HCT116 (cell line): ENCODE results near the gene LUM. TPM values are rescaled to one million over a fixed set of nuclear protein-coding genes. Genes with fewer than 3 reads are reported as not detected.

ENCODE experiments used
- ATAC-seq: fragments of 200-7000 bp; cut with Tn5 transposase; 2 replicates; pipeline ENCODE4 v1.9.1; 2020; ENCODE audit warnings: mild to moderate bottlenecking, moderate library complexity
- BruUV-seq: library from RNA; stranded (reverse); fragments of 400-500 nt; replicated peaks from 2 replicates; lab custom pipeline; 2021; lab: Mats Ljungman, UMichigan
- CTCF ChIA-PET: fragments of 300-600 bp; sonication (Branson Sonifier 250); formaldehyde crosslinking; loops from one replicate; lab custom pipeline; 2021; ENCODE audit warnings: antibody characterized with exemption; lab: Charles Lee
- POLR2A ChIA-PET: fragments of 300-600, 350-600 bp; sonication (Branson Sonifier 250); formaldehyde crosslinking; loops from one replicate; lab custom pipeline; 2021; ENCODE audit warnings: antibody characterized with exemption; lab: Charles Lee
- RAD21 ChIA-PET, 2 experiments: fragments of 300-600 bp; sonication (Branson Sonifier 250); formaldehyde crosslinking; loops; one replicate each; lab custom pipeline; 2023; ENCODE audit warnings: low total read pairs in 2 of 2; ENCODE audit not compliant: uncharacterized antibody in 2 of 2, unreplicated experiment in 2 of 2, low non-redundant PET in 1 of 2; lab: Charles Lee
- DNase-seq: peaks from one replicate; pipeline ENCODE4 v3.0.0-alpha.2; 2010; ENCODE audit warnings: low read depth, low spot score
- H2AFZ ChIP-seq: fragments of 200-600 bp; shearing (Covaris generic), sonication (generic); 2 replicates; pipeline ENCODE4 v1.6.1; 2017; ENCODE audit warnings: low read depth, mixed run types, mixed read lengths, antibody characterized with exemption, low read length; ENCODE audit not compliant: poor library complexity, severe bottlenecking
- H3K27ac ChIP-seq: 2 replicates; pipeline ENCODE4 v1.5.1; 2012; ENCODE audit warnings: low read depth, low read length
- H3K27me3 ChIP-seq: fragments of 200-600 bp; sonication (generic); 2 replicates; pipeline ENCODE4 v1.6.1; 2016; ENCODE audit warnings: mixed run types, low read length, mixed read lengths; ENCODE audit not compliant: insufficient read depth
- H3K36me3 ChIP-seq, 2 experiments: fragments of 200-500 bp in 1 of 2; fragments of 200-600 bp in 1 of 2; sonication (Bioruptor generic) in 1 of 2; sonication (generic) in 1 of 2; 2 replicates each; pipeline versions ENCODE4 v1.5.1 to v1.6.1; 2014 to 2016; ENCODE audit warnings: low read length in 2 of 2, inconsistent platforms in 1 of 2, mixed read lengths in 1 of 2, mixed run types in 1 of 2; ENCODE audit not compliant: insufficient read depth in 2 of 2, control insufficient read depth in 1 of 2
- H3K4me1 ChIP-seq, 2 experiments: fragments of 200-600 bp in 1 of 2; sonication (generic) in 1 of 2; 2 replicates each; pipeline versions ENCODE4 v1.5.1 to v1.6.1; 2012 to 2017; ENCODE audit warnings: low read length in 2 of 2, inconsistent platforms in 1 of 2, mild to moderate bottlenecking in 1 of 2, mixed read lengths in 1 of 2, mixed run types in 1 of 2, moderate library complexity in 1 of 2; ENCODE audit not compliant: insufficient read depth in 2 of 2, control insufficient read depth in 1 of 2
- H3K4me2 ChIP-seq: fragments of 200-600 bp; sonication (generic); 2 replicates; pipeline ENCODE4 v1.6.1; 2017; ENCODE audit warnings: mixed run types, low read length, mixed read lengths
- H3K4me3 ChIP-seq, 2 experiments: fragments of 200-600 bp in 1 of 2; sonication (generic) in 1 of 2; replicated peaks in 1 of 2; 2 replicates each; pipeline ENCODE4 v1.5.1; 2011 to 2016; ENCODE audit warnings: low read length in 2 of 2, control low read depth in 1 of 2, low read depth in 1 of 2, mild to moderate bottlenecking in 1 of 2, mixed read lengths in 1 of 2, mixed run types in 1 of 2
- H3K79me2 ChIP-seq: fragments of 200-600 bp; sonication (generic); 2 replicates; pipeline ENCODE4 v1.6.1; 2017; ENCODE audit warnings: mild to moderate bottlenecking, mixed run types, low read length, moderate library complexity, mixed read lengths; ENCODE audit not compliant: insufficient read depth
- H3K9ac ChIP-seq: fragments of 200-600 bp; sonication (generic); 2 replicates; pipeline ENCODE4 v1.6.1; 2016; ENCODE audit warnings: low read length, mixed read lengths
- H3K9me2 ChIP-seq: fragments of 200-600 bp; sonication (generic), shearing (Covaris generic); 2 replicates; pipeline ENCODE4 v1.6.1; 2017; ENCODE audit warnings: mixed run types, mild to moderate bottlenecking, moderate library complexity; ENCODE audit not compliant: insufficient read depth
- H3K9me3 ChIP-seq, 2 experiments: fragments of 200-500 bp in 1 of 2; fragments of 200-600 bp in 1 of 2; sonication (Bioruptor generic) in 1 of 2; sonication (generic) in 1 of 2; 2 replicates each; pipeline ENCODE4 v1.6.1; 2014 to 2017; ENCODE audit warnings: low read length in 2 of 2, mixed read lengths in 2 of 2, inconsistent platforms in 1 of 2, low read depth in 1 of 2, mild to moderate bottlenecking in 1 of 2, mixed run types in 1 of 2, moderate library complexity in 1 of 2; ENCODE audit not compliant: control insufficient read depth in 1 of 2, insufficient read depth in 1 of 2
- H4K20me1 ChIP-seq: fragments of 200-600 bp; sonication (generic), shearing (Covaris generic); 2 replicates; pipeline ENCODE4 v1.6.1; 2017; ENCODE audit warnings: mixed run types, mild to moderate bottlenecking, moderate library complexity; ENCODE audit not compliant: insufficient read depth
- ATF3 ChIP-seq: IDR thresholded peaks from 2 replicates; pipeline ENCODE4 v1.6.1; 2012
- CTCF ChIP-seq, 3 experiments: fragments of 200-600 bp in 1 of 3; sonication (generic) in 1 of 3; IDR thresholded peaks in 2 of 3; conservative IDR thresholded peaks in 1 of 3; 2 replicates each; pipeline ENCODE4 v1.5.1; 2012 to 2017; ENCODE audit warnings: low read depth in 2 of 3, low read length in 2 of 3, antibody characterized with exemption in 1 of 3, borderline replicate concordance in 1 of 3, control low read depth in 1 of 3, mild to moderate bottlenecking in 1 of 3, mixed read lengths in 1 of 3, mixed run types in 1 of 3, moderate library complexity in 1 of 3; ENCODE audit not compliant: insufficient read depth in 1 of 3
- ELF1 ChIP-seq: IDR thresholded peaks from 2 replicates; pipeline ENCODE4 v1.6.1; 2012; ENCODE audit warnings: low read depth, borderline replicate concordance
- EZH2 ChIP-seq: fragments of 200-600 bp; sonication (generic); IDR thresholded peaks from 2 replicates; pipeline ENCODE4 v1.6.1; 2017; ENCODE audit warnings: antibody characterized with exemption, mixed run types
- FOSL1 ChIP-seq: IDR thresholded peaks from 2 replicates; pipeline ENCODE4 v1.6.1; 2012; ENCODE audit warnings: low read depth
- JUND ChIP-seq: IDR thresholded peaks from 2 replicates; pipeline ENCODE4 v1.6.1; 2012
- POLR2A ChIP-seq: IDR thresholded peaks from 2 replicates; pipeline ENCODE4 v1.7.0; 2011; ENCODE audit warnings: borderline replicate concordance; ENCODE audit not compliant: insufficient read depth, insufficient read length; ENCODE audit errors: extremely low read depth
- POLR2AphosphoS5 ChIP-seq: IDR thresholded peaks from 2 replicates; pipeline ENCODE4 v1.6.1; 2011; ENCODE audit warnings: mild to moderate bottlenecking, low read depth, low read length, moderate library complexity
- RAD21 ChIP-seq: IDR thresholded peaks from 2 replicates; pipeline ENCODE4 v1.6.1; 2012; ENCODE audit warnings: low read depth, mild to moderate bottlenecking
- SIN3A ChIP-seq: IDR thresholded peaks from 2 replicates; pipeline ENCODE4 v1.6.1; 2012; ENCODE audit warnings: low read depth
- YY1 ChIP-seq: IDR thresholded peaks from 2 replicates; pipeline ENCODE4 v1.6.1; 2011; ENCODE audit warnings: low read length, low read depth, moderate library complexity, mild to moderate bottlenecking; ENCODE audit not compliant: insufficient replicate concordance; ENCODE audit errors: extremely low read depth
- intact Hi-C: fragments of 100-400 bp; cut with micrococcal nuclease; formaldehyde crosslinking; loops from 2 replicates; pipeline ENCODE4 v1.10.0; 2022
- total RNA-seq: library from RNA; stranded (reverse); gene quantifications from one replicate; pipeline ENCODE4 v1.2.1, GENCODE V29; 2021; ENCODE audit not compliant: unreplicated experiment

The LUM gene
- total RNA-seq, 1 experiment from 2014 or later, result 0.69 TPM

GRCh38 chr12:91109148-91109564 is 2.1 kb downstream of the LUM start:
- Histone ChIP-seq H3K9me3 (no peaks in the 10 kb centered on the region), H2AFZ (peak overlapping the region; percentile 98), H3K9ac (no peak overlapping the region), H3K79me2 (no peaks in the 10 kb centered on the region), H3K9me2 (no peaks in the 10 kb centered on the region), H3K36me3 (no peaks in the 10 kb centered on the region), H3K27me3 (no peaks in the 10 kb centered on the region), H3K4me2 (0 out of 2 replicates have a peak overlapping the region, but pooled peaks have one; percentile 24), H4K20me1 (no peaks in the 10 kb centered on the region), H3K27ac (no peak overlapping the region), H3K4me1 (no peaks in the 10 kb centered on the region), H3K4me3 (no peak overlapping the region)
- CTCF ChIA-PET, result interaction anchor here (0.7 to 1.7 kb wide), 10 partner anchors 9 to 246 kb away, joined by 3 to 12 read pairs (median 3); no protein-coding TSS in a partner anchor
- DNase-seq (peak; percentile 27), ATAC-seq (peak; percentile 93)
- POLR2A ChIA-PET, result no interaction called here
- TF ChIP-seq RAD21 (peak; percentile 53), CTCF (IDR thresholded peaks at IDR 0.05 in 2 of 3, conservative IDR thresholded peaks at IDR 0.05 in 1 of 3; ENCODE audit: borderline replicate concordance in 1 of 3, insufficient read depth in 1 of 3, low read depth in 2 of 3, low read length in 2 of 3) (peak; percentile 44 to 81 (median 67); a peak in 5 of 6 replicates), YY1 (no peak), ELF1 (no peak)
- RAD21 ChIA-PET, result no interaction called here
- no TSS peak for BruUV-seq
- intact Hi-C loops, result loop anchor here (2.0 to 10.0 kb wide), 2 partner anchors 130 to 216 kb away; no protein-coding TSS in a partner anchor

- ChIA-PET POLR2A (no interaction called here), CTCF (interaction anchor here (0.7 to 1.7 kb wide), 12 partner anchors 9 to 247 kb away, joined by 3 to 12 read pairs (median 3); no protein-coding TSS in a partner anchor), RAD21 (no interaction called here)
- Histone ChIP-seq H3K36me3 (no peaks in the 10 kb centered on the region), H3K4me3 (no peak overlapping the region), H3K27me3 (no peaks in the 10 kb centered on the region), H2AFZ (peak overlapping the region; percentile 98), H4K20me1 (no peaks in the 10 kb centered on the region), H3K9ac (no peak overlapping the region), H3K4me1 (no peaks in the 10 kb centered on the region), H3K79me2 (no peaks in the 10 kb centered on the region), H3K9me2 (no peaks in the 10 kb centered on the region), H3K27ac (no peak overlapping the region), H3K9me3 (no peaks in the 10 kb centered on the region), H3K4me2 (no peak overlapping the region)
- ATAC-seq, result no peak
- DNase-seq, result no peak
- BruUV-seq, result no TSS peak
- intact Hi-C loops, result loop anchor here (2.0 to 10.0 kb wide), 2 partner anchors 129 to 217 kb away; no protein-coding TSS in a partner anchor
- no peak for TF ChIP-seq SIN3A
- TF ChIP-seq EZH2, result no peak
- TF ChIP-seq YY1, result no peak
- no peak for TF ChIP-seq CTCF (IDR thresholded peaks at IDR 0.05 in 2 of 3, conservative IDR thresholded peaks at IDR 0.05 in 1 of 3; ENCODE audit: borderline replicate concordance in 1 of 3, insufficient read depth in 1 of 3, low read depth in 2 of 3, low read length in 2 of 3)
- TF ChIP-seq RAD21, result no peak
- TF ChIP-seq POLR2A, result no peak
- no peak for TF ChIP-seq ATF3
- TF ChIP-seq FOSL1, result no peak
- TF ChIP-seq POLR2AphosphoS5, result no peak
- TF ChIP-seq JUND, result no peak
These were observed 3.0 kb downstream of the LUM start for GRCh38 chr12:91108196-91108755.
